LHCN-M2 (cell line): ENCODE measurements around the gene SH3RF1. TPM values are rescaled to one million over a fixed set of nuclear protein-coding genes. Genes with fewer than 3 reads are reported as not detected.
"Not testable (repeated sequence)": the region's sequence is repeated elsewhere in the genome, so short reads cannot be mapped to it uniquely, and the experiment has no call there.

Experiments
- DNase-seq: peaks from one replicate; pipeline ENCODE4 v3.0.0-alpha.2; 2012; ENCODE audit warnings: low read depth
- total RNA-seq: library from RNA; depleted of rRNA; stranded (reverse); fragments of >200 nt; gene quantifications from 2 replicates; pipeline ENCODE4 v1.2.3, GENCODE V29; 2014

SH3RF1 gene
- total RNA-seq, 1 experiment from 2014 or later: 9.2 TPM

DNA sequence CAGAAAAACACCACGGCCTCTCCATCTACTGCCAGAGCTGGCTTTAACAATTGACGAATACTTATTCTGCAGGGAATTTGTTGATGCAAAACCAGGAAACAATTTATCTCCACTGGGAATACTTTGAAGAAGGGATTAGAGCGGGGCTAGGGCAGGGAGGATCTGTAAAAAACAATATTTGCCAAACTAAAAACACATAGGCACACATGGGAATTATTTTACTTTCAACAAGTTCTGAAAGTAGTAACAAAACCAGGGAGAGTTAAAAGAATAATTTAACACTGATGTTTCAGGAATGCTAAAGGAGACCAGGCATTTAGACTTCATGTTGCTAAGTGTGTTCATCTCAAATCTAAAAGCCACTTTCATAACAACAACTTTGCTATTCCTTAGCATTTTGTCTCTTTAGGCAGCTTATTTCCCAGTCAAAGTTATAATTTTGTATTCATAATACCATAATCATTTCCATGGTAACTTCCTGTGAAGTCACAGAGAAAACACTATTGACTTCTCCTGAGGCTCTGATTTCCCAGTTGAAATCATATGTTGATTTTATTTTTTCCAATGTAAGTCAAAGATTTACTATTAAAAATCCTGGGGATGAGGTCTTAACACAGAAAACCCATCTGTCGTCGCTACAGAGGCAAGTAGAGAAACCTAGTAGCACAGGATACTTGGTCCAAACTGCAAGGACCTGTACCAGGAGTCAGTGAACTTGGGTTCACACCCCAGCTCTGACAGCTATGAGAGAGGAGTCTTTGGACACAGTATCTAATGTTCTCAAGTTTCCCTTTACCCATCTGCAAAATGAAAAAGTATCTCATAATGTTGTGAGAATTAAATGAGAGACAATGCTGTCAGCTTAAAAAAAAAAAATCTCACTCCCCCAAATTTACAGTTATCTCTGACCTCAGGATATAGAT is 69.3 kb downstream of the SH3RF1 start:
- DNase-seq: peak; percentile 23

DNA sequence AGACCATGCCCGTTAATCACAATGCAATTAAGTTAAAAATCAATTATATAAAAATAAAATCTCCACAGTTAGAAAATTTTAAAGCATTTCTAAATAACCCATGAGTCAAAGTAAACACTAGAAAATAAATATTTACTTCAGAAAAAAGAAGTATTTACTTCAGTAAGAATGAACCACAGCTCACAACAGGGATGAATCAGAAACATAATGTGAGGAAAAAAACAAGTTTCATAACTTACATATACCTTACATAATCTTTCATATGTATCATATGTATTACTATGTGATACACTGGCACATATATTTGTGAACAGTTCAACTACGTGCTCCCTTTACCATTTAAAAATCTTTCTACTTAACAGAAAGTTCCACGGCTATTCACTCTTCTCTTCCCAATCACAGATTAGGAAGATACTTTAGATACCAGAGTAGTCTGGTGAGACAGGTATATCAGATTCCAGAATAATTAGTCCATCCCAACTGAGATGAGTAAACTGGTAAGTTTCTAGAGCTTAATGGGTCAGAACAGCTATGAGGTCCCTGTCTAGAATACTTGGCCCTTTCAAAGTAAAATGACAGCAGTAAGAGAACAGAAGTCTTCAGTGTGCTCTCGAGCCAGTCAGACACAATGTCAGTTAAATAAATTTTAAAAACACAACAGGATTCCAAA is 70.3 kb downstream of the SH3RF1 start:
- DNase-seq: no peak

DNA sequence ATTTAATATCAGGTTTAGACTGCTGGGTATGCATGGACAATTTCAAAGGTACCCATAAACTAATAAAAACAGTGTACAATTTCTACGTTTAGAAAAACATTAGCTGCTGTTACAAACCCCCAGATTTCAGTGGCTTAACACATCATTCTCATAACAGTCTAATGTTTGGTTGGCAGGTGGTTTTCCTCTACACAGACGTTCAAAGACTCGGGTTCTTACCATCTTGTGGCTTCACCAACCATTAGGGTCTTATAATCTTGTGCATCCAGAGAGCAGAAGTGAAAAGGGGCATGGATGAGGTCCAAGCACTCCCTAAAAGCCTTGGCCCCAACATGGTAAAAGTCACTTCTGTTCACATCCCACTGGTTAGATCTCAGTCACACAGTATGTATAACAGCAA is 71.6 kb downstream of the SH3RF1 start:
- DNase-seq: no peak

DNA sequence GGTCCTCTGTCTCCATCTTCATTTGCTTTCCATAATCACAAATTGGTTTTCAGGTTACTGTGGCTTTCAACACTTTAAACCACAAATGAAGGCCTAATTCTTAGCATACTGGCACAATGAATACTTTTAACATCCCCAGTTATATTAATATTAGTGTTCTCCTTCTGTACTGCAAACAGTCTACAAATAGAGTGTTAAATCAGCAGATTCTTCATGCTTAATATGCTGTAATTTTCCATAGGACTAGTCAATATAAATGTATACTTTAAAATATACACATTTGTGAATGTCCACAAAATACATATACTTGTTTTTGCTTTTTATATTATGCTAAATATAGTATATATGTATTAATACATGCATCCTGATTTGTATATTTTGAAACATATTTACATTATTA is 72.6 kb downstream of the SH3RF1 start:
- DNase-seq: no peak

DNA sequence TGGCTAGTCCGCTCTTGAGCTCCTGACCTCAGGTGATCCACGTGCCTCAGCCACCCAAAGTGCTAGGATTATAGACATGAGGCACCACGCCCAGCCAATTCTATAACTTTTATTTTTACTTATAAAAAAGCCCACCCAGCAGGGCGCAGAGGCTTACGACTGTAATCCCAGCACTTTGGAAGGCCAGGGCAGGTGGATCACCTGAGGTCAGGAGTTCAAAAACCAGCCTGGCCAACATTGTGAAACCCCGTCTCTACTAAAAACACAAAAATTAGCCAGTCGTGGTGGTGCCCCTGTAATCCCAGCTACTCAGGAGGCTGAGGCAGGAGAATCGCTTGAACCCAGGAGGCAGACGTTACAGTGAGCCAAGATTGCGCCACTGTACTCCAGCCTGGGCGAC is 73.5 kb downstream of the SH3RF1 start:
- not testable (repeated sequence) for DNase-seq

DNA sequence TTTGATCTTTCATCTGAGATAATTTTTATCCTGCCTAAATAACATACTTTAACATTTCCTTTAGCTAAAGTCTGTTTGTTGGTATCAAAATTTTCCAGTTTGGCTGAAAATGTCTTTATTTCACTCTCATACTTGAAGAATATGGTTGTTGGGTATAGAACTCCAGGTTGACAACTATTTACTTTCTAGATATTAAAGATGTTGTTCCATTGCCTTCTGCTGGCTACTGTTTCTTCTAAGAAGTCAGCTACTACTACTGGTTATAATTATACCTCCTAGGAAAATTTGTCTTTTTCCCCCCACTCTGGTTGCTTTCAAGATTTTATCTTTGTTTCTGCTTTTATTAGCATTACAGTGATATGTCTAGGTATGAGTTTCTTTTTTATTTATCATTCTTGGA is 75.7 kb downstream of the SH3RF1 start:
- no peak for DNase-seq

DNA sequence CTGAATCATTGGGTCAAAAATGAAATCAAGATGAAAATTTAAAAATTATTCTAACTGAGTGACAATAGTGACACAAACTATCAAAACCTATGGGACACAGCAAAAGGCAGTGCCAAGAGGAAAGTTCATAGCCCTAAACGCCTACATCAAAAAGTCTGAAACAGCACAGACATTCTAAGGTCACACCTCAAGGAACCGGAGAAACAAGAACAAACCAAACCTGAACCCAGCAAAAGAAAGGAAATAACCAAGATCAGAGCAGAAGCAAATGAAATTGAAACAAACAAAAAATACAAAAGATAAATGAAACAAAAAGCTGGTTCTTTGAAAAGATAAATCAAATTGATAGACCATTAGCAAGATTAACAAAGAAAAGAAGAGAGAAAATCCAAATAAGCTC is 80.8 kb downstream of the SH3RF1 start:
- not testable (repeated sequence) for DNase-seq

DNA sequence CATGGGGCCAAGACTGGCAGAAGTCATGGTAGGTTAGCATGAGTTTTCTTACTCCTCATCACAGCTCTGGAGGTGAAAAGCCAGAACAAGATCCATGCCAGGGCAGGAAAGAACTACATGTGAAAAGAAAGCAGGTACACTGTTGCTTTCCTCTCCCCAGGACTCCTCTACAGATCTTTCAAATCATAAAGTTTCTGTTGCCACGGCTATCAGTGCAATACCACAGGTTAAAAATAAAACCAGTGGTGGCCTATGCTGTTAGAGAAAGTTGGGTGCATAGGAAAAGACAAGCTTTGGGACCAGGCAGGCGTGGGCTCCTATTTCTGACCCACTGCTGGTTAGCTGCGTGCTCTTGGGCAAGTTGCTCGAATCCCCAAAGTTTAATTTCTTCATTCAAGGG is 81.4 kb downstream of the SH3RF1 start:
- no peak for DNase-seq

DNA sequence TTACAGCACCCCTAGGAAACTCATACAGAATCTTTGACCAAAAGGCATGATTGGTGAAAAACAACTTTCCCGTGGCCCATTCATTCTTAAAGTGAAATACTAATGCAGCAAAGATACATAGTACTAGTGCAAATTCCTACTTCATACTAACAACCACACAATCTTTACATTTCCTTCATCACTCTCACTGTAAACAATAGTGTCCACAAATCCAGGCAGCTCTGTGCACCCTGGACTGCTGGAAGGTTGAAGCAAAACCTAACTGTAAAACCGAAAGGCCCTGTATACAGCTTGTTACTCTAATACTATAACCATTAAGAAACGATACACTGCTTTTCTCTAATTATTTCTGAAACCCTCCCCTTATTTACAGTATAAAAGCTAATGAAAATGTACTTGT is 82.6 kb downstream of the SH3RF1 start:
- DNase-seq: no peak

DNA sequence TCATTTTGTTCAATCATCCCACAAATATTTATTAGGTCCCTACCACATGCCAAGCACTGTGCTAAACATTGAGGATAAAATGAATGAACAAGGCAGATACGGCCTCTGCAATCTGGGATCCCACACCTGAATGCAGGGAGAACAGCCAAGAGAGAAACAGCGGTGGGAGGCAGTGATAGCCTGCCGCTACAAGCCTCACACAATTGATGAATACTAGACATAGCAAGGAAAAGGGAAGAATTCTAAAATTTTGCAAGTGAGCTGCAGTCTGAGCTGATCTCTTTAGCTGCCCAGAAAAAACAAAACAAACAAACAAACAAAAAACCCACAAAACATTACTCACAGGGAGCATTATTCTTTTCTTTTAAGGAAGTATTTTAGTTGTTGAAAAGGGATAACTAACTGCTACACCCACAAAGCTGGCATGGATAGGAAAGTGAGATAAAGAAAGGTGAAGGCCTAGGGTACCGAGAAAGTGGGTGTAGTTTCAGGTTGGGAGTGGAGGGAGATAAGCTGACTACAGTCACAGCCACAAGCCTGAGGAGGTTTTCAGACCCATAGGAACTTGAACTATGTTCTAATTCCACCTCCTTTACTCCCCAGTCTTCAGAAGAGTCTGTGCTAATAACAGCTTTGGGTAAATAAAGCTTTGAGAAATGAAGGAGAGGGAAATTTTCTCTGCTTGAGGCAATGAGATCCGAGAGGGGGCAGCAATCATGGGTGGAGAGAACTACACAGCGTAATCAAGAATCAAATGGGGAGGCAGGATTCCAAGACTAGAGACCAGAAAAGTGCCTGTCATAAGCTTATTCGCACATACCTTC is 85.4 kb downstream of the SH3RF1 start:
- DNase-seq: no peak

DNA sequence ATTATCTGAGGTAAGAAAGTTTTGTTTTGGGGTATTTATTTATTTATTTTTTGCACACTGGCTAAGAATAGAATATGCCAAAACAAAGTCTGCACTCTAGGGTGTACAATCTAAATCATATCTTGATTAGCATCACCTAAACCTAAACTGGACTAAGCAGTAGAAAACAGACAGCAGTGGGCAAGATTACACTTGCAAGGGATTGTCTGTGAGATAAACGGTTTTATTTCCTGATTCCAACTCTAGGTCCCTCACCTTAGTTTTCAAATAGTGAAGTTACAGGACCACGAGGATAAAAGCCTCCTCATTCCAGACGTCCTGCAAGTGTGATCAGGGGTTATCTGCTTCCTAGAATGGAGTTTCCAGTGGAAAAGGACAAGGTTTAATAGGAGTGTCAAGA is 86.1 kb downstream of the SH3RF1 start:
- DNase-seq: no peak

DNA sequence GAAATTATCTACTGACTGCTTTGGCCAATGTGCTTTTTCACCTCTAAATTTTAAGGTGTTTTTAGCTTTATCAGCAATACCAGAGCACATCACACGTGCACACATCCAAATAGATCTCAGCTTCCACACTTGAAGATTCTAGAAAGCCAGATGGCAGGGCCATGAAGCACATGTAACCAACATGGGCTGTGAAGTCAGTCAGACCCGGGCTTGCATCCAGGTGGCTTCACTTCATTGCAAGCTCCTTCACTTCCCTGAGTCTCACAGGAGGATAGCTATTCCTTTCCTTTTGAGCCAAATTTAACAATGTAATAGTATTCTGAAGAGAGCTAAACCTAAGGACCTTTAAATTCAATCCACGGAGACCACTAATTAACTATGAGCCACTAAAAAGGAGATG is 86.5 kb downstream of the SH3RF1 start:
- no peak for DNase-seq

DNA sequence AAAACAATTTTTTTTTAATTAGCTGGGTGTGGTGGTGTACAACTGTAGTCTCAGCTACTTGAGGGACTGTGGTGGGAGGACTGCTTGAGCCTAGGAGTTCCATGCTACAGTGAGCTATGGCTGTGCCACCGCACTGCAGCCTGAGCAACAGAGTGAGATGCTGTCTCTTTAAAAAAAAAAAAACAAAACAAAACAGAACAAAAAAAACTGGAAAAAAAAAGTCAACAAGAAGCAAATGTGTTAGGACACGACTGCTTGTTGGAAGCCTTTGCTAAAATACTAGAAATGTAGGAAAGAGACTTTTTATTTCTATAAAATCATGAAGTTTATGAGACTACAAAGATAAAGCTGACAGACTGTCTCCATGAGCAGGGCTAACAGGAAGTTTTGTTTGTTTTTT is 87.2 kb downstream of the SH3RF1 start:
- DNase-seq: no peak

DNA sequence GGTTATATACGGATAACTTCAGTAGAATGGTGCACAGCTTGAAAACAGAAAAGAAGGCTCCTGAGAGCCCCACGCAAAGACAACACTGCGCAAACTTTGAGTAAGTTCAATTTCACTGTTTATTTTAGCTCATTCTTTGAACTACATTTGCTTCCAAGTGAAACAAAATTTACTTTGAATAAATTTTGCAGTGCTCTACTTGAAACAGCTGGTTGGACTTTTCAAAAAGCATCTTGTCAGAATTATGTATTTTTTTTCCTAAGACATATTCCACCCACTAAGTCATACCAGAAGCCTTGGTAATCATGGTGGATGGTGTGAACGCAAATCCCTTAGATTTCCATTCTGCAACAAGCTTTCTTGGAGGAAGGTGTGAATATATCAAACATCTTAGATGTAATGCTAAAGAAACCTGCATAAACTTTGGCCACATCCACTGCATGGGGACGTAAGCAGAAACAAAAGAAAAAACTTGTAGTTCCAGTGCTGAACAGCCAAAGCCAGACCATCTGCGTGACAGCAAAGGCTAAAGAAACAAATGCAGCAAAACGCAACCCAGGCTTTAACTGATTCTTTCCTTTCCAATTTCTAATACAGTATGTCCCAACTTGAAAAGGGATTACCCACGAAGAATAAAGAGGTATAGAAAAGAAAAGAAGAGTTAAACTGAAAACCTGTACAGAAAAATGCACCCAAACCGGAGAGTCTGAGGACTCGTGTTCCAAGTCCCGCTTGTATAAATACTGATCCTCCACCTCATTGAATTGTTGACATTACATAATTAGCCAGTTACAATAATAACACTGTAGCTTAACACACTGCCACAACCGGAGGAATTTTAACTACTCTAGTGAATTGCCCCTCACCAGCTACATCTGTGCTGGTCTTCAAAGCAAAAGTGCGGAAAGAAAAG is 90.9 kb downstream of the SH3RF1 start:
- peak; percentile 38 for DNase-seq

DNA sequence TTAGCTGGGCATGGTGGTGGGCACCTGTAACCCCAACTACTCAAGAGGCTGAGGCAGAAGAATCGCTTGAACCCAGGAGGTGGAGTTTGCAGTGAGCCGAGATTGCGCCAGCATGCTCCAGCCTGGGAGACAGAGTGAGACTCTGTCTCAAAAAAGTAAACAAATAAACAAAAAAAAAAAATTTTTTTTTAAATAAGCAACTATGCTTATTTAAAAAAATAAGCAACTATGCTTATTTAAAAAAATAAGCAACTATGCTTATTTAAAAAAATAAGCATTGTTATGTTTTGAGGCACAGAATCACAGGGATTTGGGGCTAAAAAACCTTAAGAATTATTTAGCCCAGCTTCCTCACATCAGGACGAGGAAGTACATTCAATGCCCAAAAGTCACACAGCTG is 92.7 kb downstream of the SH3RF1 start:
- DNase-seq: not testable (repeated sequence)

DNA sequence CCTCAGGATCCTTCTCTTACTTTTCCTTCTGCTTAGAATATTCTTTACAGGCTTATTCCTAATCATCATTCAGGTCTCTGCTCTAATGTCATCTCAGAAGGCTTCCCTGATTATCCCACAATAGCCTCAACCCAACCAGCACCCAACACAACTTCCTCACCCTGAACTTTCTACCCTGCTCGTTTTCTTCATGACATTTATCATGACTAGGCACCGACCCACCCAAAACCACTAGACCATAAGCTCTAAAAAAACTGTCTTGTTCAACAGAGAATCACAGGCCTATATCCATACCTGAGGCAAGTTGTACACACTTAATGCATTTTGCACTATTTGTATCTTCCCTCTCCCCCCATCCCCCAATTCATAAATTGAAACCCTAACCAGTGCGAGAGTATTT is 95.3 kb downstream of the SH3RF1 start:
- DNase-seq: no peak

DNA sequence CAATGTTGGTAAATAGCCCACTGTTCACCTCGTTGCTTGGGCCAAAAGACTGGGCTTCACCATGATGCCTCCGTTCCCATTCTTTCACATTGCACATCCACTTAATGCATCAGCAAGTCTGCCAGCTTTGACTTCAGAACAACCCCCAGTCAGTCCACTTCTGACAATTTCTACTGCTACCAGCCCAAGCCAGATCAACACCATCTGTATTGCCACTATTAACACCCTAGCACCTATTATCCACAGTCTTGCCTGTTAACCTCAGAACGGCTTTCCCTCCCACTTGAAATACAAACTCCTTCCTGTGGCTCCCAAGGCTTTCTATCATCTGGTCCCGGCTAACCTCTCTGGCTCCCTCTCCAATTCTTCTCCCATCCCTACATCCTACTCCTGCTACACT is 95.7 kb downstream of the SH3RF1 start:
- no peak for DNase-seq

DNA sequence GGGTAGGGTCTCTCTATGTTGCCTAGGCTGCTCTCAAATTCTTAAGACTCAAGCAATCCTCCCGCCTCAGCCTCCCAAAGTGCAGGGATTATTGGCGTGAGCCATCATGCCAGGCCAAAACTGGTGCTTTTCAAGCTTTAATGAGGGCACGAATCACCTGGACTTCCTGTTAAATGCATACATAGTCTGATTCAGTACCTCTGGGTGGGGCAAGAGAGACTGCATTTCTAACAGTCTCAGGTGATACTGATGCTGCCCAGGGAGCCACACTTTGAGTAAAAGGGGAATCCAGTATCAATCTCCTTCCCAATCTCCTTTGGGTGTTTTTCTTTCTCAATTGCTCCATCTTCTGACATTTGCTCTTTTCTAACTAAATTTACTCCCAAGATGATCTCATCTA is 96.5 kb downstream of the SH3RF1 start:
- no peak for DNase-seq

DNA sequence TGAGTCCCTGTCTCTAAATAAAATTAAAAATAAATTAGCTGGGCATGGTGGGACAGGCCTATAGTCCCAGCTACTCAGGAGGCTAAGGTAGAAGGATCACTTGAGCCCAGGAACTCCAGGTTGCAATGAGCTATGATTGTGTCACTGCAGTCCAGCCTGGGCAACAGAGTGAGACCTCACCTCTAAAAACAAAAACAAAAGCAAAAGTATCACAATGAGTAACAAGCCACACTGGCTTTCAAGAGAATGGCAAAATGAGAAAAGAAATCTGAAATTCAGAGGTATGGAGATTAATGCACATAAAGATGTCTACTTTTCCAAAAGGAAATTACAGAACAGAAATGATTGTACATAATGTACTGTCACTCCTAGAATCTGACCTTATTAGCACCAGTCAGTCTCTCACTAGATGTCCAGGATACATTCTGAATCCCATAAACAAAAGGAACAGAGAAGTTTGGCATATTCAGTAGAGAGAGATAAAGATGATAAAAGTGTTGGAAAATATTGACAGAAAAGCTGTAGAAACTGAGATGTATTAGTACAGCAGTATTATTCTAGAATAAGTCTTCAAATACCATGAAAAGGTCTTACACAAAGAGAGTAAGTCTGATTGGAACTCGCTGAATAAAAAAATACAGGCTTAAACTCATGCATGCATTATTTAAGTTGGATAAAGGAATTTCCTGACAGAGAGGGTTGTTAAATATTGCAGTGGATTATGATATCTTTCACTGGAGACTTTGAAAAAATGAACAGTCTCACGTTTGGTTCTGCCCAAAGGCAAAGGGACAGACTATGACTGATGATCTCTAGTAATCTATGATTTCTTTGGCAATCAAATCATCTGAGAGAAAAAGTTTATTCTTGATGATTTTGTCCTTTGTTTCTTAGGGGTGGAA is 102.5 kb downstream of the SH3RF1 start:
- no peak for DNase-seq
